Cerebellar nuclear complex (tissue), 1 donor: ENCODE results near the gene BCL2L13.
"Not testable (repeated sequence)": the region's sequence is repeated elsewhere in the genome, so short reads cannot be mapped to it uniquely, and the experiment has no call there.

Source experiments
- DNase-seq, 2 experiments: peaks; one replicate each; lab custom pipeline; 2025; lab: John Stamatoyannopoulos, UW

Gene BCL2L13

DNA sequence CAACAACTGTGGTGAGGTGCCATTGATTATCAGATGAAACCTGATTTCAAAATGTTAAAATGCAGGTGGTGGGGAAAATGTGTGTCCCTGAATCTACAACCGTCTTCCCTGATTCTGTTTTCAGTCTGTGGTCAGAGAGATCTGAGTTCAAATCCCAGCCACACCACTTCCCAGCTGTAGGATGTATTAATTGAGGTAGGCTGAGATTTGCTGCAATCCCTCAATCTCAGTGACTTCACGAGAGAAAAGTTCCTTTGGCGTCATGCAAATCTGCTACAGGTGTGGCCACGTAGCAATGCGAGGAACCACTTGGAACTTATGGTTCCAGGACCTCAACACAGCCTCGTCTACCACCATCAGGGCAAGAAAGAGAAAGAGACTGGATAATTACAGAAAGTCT, 56.2 kb downstream of the BCL2L13 start:
- DNase-seq = no peak

DNA sequence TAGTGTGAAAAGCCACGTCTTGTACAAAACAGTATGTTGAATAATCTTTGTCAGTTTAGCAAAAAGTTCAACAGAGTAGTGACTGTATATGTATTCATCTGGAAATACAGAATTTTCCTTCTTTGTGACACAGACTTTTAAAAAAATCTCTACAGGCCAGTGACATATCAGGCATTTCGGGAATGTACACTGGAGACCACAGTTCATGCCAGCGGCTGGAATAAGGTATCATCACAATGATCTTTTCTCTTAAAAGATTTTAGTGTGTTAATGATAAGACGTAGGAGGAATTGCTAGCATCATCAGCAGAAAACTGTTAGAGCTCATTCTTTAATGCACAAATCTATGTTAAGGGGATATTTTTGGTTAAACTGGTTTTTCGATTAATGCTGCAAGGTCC, 57.4 kb downstream of the BCL2L13 start:
- no peak for DNase-seq

- DNase-seq = not testable (repeated sequence)
Measured at GRCh38 chr22:17697196-17697595, 58.6 kb downstream of the BCL2L13 start.

- DNase-seq = not testable (repeated sequence)
Measured at GRCh38 chr22:17698276-17698675, 59.7 kb downstream of the BCL2L13 start.

- DNase-seq = no peak
Measured at GRCh38 chr22:17698948-17699347, 60.4 kb downstream of the BCL2L13 start.

GRCh38 chr22:17699696-17700340, 61.3 kb downstream of the BCL2L13 start:
- DNase-seq = no peak

- DNase-seq = no peak
Measured at GRCh38 chr22:17700778-17701177, 62.2 kb downstream of the BCL2L13 start.

DNA sequence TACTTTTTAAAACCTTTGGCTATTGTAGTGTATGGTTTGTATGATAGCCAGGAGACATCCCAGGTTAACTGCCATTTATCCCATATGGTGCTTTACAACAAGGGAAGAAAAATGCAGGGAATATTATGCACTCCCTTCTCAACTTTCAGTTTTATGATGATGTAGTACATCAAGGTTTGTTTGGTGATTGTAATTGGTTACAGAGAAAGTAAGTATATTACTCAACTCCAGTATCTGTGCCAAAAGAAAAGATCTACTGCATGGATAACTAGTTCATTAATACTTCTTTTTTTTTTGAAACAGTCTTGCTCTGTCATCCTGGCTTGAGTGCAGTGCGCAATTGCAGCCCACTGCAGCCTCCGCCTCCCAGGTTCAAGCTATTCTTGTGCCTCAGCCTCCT, 65.3 kb downstream of the BCL2L13 start:
- no peak for DNase-seq

- DNase-seq = no peak
Measured at GRCh38 chr22:17705546-17705945, 67.0 kb downstream of the BCL2L13 start.

DNA sequence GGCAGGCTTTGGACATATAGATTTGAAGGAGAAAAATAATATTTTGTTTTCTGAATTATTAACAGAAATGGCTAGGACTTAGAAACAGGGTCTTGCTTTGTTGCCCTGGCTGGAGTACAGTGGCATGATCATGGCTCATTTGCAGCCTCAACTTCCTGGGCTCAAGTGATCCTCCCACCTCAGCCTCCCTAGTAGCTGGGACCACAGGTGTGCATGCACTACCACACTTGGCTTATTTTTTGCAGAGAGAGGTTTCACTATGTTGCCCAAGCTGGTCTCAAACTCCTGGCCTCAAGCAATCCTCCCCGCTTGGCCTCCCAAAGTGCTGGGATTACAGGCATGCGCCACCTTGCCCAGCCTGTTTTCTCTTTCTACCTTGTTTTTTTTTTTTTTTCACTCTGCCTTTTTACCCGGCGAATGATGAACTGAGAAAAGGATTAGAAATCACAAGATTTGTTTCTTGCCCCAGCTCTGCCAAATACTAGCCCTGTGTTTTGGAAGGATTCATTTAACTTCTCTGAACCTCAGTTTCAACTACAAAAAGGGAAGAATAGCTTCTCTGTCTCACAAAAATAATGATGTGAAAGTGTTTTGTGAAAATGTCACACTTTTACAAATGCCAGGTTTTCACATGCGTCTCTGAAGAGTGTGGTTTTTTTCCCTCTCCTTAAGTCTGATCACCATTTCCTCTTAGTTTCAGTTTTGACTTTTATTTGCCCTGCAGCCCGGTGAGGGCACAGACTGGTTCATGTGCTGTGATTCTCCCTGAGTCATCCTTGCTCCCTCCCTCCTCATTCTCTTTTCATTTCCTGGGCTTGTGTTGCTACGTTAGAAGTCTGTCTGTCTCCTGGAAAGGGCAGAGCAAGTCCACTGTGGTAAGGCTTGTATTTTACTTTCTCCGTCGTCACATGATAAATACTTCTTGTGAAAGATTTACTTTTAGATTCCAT, 67.7 kb downstream of the BCL2L13 start:
- DNase-seq = no peak

- no peak for DNase-seq
Measured at GRCh38 chr22:17706947-17707346, 68.4 kb downstream of the BCL2L13 start.

DNA sequence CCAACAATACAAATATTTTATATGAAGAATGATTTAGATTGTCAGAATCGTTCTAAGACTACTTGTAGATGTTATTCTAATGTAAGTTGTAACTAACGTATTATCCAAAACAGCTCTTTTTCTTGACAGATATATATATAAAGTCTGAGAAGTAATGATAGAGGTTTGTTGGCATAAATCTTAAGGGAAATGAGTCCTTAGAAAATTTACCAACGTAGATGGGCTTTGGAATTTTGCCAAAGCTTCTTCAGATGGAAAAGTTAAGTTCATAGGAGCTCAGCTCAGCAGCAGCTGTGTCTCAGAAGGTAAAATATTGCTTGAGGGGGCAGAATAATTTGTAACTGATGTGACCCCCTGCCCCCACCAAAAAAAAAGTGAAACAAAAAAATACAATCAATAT, 69.0 kb downstream of the BCL2L13 start:
- no peak for DNase-seq

DNA sequence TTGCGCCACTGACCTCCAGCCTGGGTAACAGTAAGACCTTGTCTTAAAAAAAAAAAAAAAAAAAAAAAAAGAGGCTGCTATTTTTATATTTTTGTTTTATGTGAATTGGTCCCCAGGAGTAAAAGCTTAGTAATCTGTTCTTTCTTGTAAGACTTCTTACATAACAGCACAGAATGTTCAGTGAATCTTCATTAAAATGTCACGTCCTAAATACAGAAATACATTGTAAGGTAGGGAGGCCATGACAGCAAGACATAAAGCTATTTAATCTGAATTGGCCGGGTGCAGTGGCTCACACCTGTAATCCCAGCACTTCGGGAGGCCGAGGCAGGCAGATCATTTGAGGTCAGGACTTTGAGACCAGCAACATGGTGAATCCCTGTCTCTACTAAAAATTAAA, 71.5 kb downstream of the BCL2L13 start:
- DNase-seq = no peak

- DNase-seq = no peak
Measured at GRCh38 chr22:17712441-17712840, 73.9 kb downstream of the BCL2L13 start.

DNA sequence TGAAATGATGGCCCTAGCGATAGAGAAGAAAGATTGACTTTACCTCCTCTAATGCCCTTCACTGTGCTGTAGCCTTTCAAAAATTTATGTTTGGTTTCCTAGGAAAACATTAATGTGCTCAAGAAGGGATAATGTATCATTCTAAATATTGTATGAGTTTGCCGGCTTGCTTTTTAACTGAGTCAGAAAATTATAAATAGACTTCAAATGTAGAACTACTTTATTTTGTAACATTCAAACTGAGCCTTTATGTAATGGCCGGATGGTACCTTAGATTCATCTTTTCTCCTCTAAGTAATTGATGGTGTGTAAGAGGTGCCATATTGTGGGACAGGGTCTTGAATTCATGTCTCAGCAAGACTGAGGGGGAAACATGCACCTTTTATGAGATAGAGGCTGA, 78.0 kb downstream of the BCL2L13 start:
- no peak for DNase-seq

GRCh38 chr22:17717708-17718107, 79.2 kb downstream of the BCL2L13 start:
- DNase-seq = no peak

GRCh38 chr22:17719911-17720310, 81.4 kb downstream of the BCL2L13 start:
- no peak for DNase-seq

DNA sequence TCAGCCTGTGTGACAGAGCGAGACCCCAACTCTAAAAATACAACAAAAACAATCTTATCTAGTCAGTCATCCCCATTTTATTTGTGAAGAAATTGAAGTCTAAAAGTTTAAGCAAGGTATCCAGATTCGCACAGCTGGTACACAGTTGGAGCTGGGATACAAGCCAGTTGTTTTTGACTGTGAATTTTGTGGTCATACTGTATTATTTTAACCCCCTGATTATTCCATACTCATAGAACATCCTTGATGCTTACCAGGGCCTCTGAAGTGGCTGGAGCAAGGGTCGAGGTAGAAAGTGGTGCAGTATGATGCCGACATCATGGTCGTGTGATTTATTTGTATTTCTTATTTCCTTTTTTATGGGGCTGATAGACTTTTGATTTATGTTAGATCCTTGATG, 85.7 kb downstream of the BCL2L13 start:
- no peak for DNase-seq

DNA sequence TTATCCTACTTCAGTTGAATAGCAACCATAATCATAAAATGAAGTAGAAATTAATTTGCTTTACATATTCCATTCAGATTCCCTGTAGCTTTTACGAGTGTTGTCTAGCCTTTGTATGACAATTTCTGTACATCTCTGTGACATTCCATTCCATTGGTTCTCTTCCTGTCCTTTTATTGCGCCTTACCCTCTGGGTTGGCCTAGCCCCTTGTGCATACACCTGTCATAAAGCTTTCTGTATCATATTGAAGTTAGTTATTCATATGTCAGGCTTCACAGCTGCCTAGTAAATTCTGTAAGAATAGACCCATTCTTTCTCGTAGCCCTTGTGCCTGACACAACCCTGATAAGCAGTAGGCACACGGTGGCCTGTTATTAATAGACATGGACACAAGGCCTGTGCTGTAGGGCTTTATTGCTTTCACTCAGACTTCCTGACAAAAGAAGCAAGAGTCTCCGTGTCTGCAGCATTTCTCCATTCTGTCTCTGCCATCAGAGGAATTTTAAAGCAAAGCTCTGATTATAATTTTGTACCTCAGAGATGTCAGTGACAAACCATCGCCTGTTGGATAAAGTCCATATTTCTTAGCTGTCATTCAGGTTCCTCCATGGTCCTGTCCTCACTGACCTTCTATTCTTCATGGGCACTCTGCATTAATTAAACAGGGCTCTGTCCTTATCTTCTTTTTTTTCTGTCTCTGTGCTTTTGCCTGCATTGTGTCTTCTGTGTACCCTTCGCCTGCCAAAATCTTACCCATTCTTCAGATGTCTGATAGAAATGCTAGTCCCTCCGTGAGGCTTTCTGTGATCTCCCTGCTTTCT, 86.3 kb downstream of the BCL2L13 start:
- DNase-seq = no peak

DNA sequence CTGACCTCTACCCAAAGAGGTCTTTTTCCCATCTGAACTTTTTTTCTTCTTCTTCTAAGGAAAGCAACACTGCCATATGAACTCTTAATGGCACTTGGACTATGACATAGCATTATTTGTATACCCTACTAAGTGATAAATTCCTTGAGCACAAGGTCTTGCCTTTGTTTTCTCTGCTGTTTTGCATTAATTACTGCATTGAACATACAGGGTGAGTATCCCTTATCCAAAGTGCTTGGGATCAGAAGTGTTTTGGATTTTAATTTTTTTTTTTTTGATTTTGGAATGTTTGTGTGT, 86.9 kb downstream of the BCL2L13 start:
- no peak for DNase-seq

GRCh38 chr22:17726006-17726927, 87.7 kb downstream of the BCL2L13 start:
- DNase-seq = peak in 1 of 2 experiments; percentile 42
